Tibial nerve (tissue), 4 donors: ENCODE results near the gene OGFOD1. TPM values are rescaled to one million over a fixed set of nuclear protein-coding genes. Genes with fewer than 3 reads are reported as not detected.
"Not testable (repeated sequence)": the region's sequence is repeated elsewhere in the genome, so short reads cannot be mapped to it uniquely, and the experiment has no call there.

Source experiments
- DNase-seq, 2 donors: peaks; one replicate each; pipeline ENCODE4 v3.0.0-alpha.2; 2019; ENCODE audit warnings: low spot score in 2 of 2
- H3K27ac ChIP-seq, 4 donors: fragments of 200-600 bp; sonication (generic) in 3 of 4; one replicate each; pipeline ENCODE4 v1.5.1; 2017 to 2019; ENCODE audit warnings: mild to moderate bottlenecking in 1 of 4
- H3K27me3 ChIP-seq, 2 donors: fragments of 200-600 bp; sonication (generic) in 1 of 2; one replicate each; pipeline versions ENCODE4 v1.5.1 to v1.6.0; 2017 to 2019
- H3K36me3 ChIP-seq, 3 donors: fragments of 200-600 bp; sonication (generic); one replicate each; pipeline ENCODE4 v1.5.1; 2018 to 2019
- H3K4me1 ChIP-seq, 4 donors: fragments of 200-600 bp; sonication (generic) in 3 of 4; one replicate each; pipeline ENCODE4 v1.5.1; 2017 to 2019
- H3K4me3 ChIP-seq, 4 donors: fragments of 200-600 bp; sonication (generic) in 3 of 4; one replicate each; pipeline ENCODE4 v1.5.1; 2017 to 2019; ENCODE audit warnings: mild to moderate bottlenecking in 1 of 4, moderate library complexity in 1 of 4
- H3K9me3 ChIP-seq, 4 donors: fragments of 200-600 bp; sonication (generic) in 3 of 4; one replicate each; pipeline ENCODE4 v1.5.1; 2017 to 2019
- CTCF ChIP-seq, 5 experiments: fragments of 200-600 bp in 3 of 5; fragments of 450-650 bp in 2 of 5; sonication (generic) in 3 of 5; IDR thresholded peaks; one replicate each; pipeline ENCODE4 v1.5.1; 2016 to 2019; ENCODE audit warnings: antibody characterized with exemption in 5 of 5, mild to moderate bottlenecking in 3 of 5, moderate library complexity in 2 of 5
- EP300 ChIP-seq, 2 donors: sonication (generic); formaldehyde crosslinking; IDR thresholded peaks; one replicate each; pipeline ENCODE4 v1.6.1; 2017; ENCODE audit warnings: antibody characterized with exemption in 2 of 2, mild to moderate bottlenecking in 1 of 2
- POLR2A ChIP-seq, 2 donors: fragments of 450-650 bp; IDR thresholded peaks; one replicate each; pipeline ENCODE4 v1.6.1; 2017; ENCODE audit warnings: antibody characterized with exemption in 2 of 2, mild to moderate bottlenecking in 2 of 2, moderate library complexity in 2 of 2
- WGBS, 2 donors: methylation state at CpG; one replicate each; pipeline ENCODE4 v1.1.5; 2018; 5-methylcytosine and 5-hydroxymethylcytosine counted together
- total RNA-seq, 4 donors: library from RNA; depleted of rRNA; stranded (reverse); fragments of >200 nt; gene quantifications; one replicate each; pipeline ENCODE4 v1.1.0, GENCODE V29; 2016

The OGFOD1 gene
- total RNA-seq, 4 donors from 2014 or later, result 28.8 to 39.6 (median 35.6) TPM

- no peak overlapping the region for H3K4me3 ChIP-seq
- 73 to 79% methylated on average over 5 of the region's 5 CpGs for WGBS, 2 donors
- no peaks in the 10 kb centered on the region for H3K27me3 ChIP-seq
Observed at GRCh38 chr16:56482683-56483236, 31.4 kb downstream of the OGFOD1 start.

GRCh38 chr16:56483394-56483793 lies 32.0 kb downstream of the OGFOD1 start:
- Histone ChIP-seq H3K4me1 (peaks cover 0 to 6% (median 2%) of the 10 kb centered on the region in 4 donors), H3K27me3 (no peaks in the 10 kb centered on the region), H3K36me3 (peaks cover 0 to 74% (median 0%) of the 10 kb centered on the region in 3 donors), H3K9me3 (no peaks in the 10 kb centered on the region), H3K4me3 (no peak overlapping the region), H3K27ac (peak overlapping the region in 1 of 4 donors; percentile 58)
- TF ChIP-seq CTCF (IDR thresholded peaks at IDR 0.05) (no peak), EP300 (IDR thresholded peaks at IDR 0.05) (no peak), POLR2A (IDR thresholded peaks at IDR 0.05) (no peak)
- no peak for DNase-seq

More at GRCh38 chr16:56482683-56483236, 31.4 kb downstream of the OGFOD1 start:
- Histone ChIP-seq H3K4me1 (peaks cover 0 to 6% (median 2%) of the 10 kb centered on the region in 4 donors), H3K9me3 (no peaks in the 10 kb centered on the region), H3K36me3 (peaks cover 0 to 79% (median 0%) of the 10 kb centered on the region in 3 donors), H3K27ac (peak overlapping the region in 1 of 4 donors; percentile 58)
- no peak for DNase-seq
- no peak for TF ChIP-seq EP300 (IDR thresholded peaks at IDR 0.05)
- no peak for TF ChIP-seq POLR2A (IDR thresholded peaks at IDR 0.05)
- TF ChIP-seq CTCF (IDR thresholded peaks at IDR 0.05), result no peak

DNA sequence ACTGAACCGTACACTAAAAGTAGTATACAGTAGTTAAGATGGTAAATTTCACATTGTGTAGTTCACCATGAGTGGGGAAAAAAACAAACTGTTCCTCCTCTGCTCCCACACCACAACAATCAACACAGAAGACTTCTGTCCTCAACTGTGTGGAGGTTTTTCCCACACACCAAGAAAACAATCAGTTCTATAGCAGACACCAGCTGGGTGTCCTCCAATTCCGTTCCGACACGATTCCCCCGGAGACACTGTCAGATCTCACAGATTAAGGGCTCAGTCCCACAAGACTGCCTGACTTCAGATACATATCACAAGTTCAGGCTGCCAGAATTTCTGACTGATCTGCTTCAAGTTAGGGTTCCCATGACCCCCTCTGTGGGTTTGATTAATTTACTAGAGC lies 36.7 kb downstream of the OGFOD1 start:
- H3K4me3 ChIP-seq, result no peak overlapping the region
- 33 to 44% methylated on average over 5 of the region's 5 CpGs for WGBS, 2 donors
- no peaks in the 10 kb centered on the region for H3K9me3 ChIP-seq
- H3K27me3 ChIP-seq, result no peaks in the 10 kb centered on the region
- H3K4me1 ChIP-seq, result peaks cover 0 to 6% (median 2%) of the 10 kb centered on the region in 4 donors
- TF ChIP-seq POLR2A (IDR thresholded peaks at IDR 0.05), result peak in 1 of 2 donors; percentile 18
- TF ChIP-seq EP300 (IDR thresholded peaks at IDR 0.05), result peak in 1 of 2 donors; percentile 64
- no peak for TF ChIP-seq CTCF (IDR thresholded peaks at IDR 0.05)
- peak overlapping the region in 3 of 4 donors; percentile 48 to 76 (median 73) for H3K27ac ChIP-seq
- H3K36me3 ChIP-seq, result peaks cover 0 to 81% (median 0%) of the 10 kb centered on the region in 3 donors
- DNase-seq, result no peak

GRCh38 chr16:56488868-56489267 lies 37.5 kb downstream of the OGFOD1 start:
- WGBS, 2 donors, result 95% methylated on average over 1 of the region's 1 CpG
- not testable (repeated sequence) for H3K27me3 ChIP-seq, H3K9me3 ChIP-seq, DNase-seq, H3K4me1 ChIP-seq, H3K4me3 ChIP-seq
- H3K27ac ChIP-seq, result peak overlapping the region in 3 of 4 donors; percentile 48 to 76 (median 73)
- H3K36me3 ChIP-seq, result peaks cover 0 to 78% (median 0%) of the 10 kb centered on the region in 3 donors

- Histone ChIP-seq H3K9me3 (no peaks in the 10 kb centered on the region), H3K27me3 (no peaks in the 10 kb centered on the region), H3K36me3 (peaks cover 0 to 79% (median 0%) of the 10 kb centered on the region in 3 donors), H3K27ac (no peak overlapping the region), H3K4me1 (peaks cover 0 to 6% (median 2%) of the 10 kb centered on the region in 4 donors), H3K4me3 (no peak overlapping the region)
- DNase-seq, result no peak
- 87 to 90% methylated on average over 4 of the region's 4 CpGs for WGBS, 2 donors
- no peak for TF ChIP-seq POLR2A (IDR thresholded peaks at IDR 0.05)
- TF ChIP-seq CTCF (IDR thresholded peaks at IDR 0.05), result no peak
- TF ChIP-seq EP300 (IDR thresholded peaks at IDR 0.05), result no peak
Observed at GRCh38 chr16:56491657-56492261, 40.4 kb downstream of the OGFOD1 start.
